Duodenal mucosa (tissue), 2 donors: ENCODE results near the gene PTPRN2.
"Not testable (repeated sequence)": the region's sequence is repeated elsewhere in the genome, so short reads cannot be mapped to it uniquely, and the experiment has no call there.

ENCODE experiments used
- H3K27ac ChIP-seq: one replicate; pipeline ENCODE4 v1.7.0; 2013; ENCODE audit warnings: low read depth, low read length
- H3K27me3 ChIP-seq, 2 donors: one replicate each; pipeline ENCODE4 v1.7.0; 2013; ENCODE audit warnings: low read length in 2 of 2, control low read depth in 1 of 2; ENCODE audit not compliant: insufficient read depth in 2 of 2, control insufficient read depth in 1 of 2
- H3K36me3 ChIP-seq, 2 donors: one replicate each; pipeline ENCODE4 v1.7.0; 2013; ENCODE audit warnings: low read length in 2 of 2, control low read depth in 1 of 2; ENCODE audit not compliant: insufficient read depth in 2 of 2, control insufficient read depth in 1 of 2
- H3K4me1 ChIP-seq, 2 donors: one replicate each; pipeline ENCODE4 v1.7.0; 2013; ENCODE audit warnings: low read length in 2 of 2, control low read depth in 1 of 2; ENCODE audit not compliant: insufficient read depth in 2 of 2, control insufficient read depth in 1 of 2
- H3K4me3 ChIP-seq, 2 donors: one replicate each; pipeline ENCODE4 v1.7.0; 2013; ENCODE audit warnings: low read length in 2 of 2, low read depth in 1 of 2
- H3K9ac ChIP-seq, 2 donors: one replicate each; pipeline ENCODE4 v1.7.0; 2013; ENCODE audit warnings: low read length in 2 of 2, low read depth in 1 of 2
- H3K9me3 ChIP-seq, 2 donors: one replicate each; pipeline ENCODE4 v1.7.0; 2013; ENCODE audit warnings: low read length in 2 of 2, control low read depth in 1 of 2; ENCODE audit not compliant: control insufficient read depth in 1 of 2

The PTPRN2 gene

GRCh38 chr7:158273756-158274342 lies 313.8 kb downstream of the PTPRN2 start:
- not testable (repeated sequence) for H3K9ac ChIP-seq, H3K36me3 ChIP-seq, H3K9me3 ChIP-seq, H3K27me3 ChIP-seq, H3K27ac ChIP-seq, H3K4me3 ChIP-seq, H3K4me1 ChIP-seq

GRCh38 chr7:158273138-158273651 lies 314.4 kb downstream of the PTPRN2 start:
- Histone ChIP-seq H3K4me1 (peaks cover 8 to 11% of the 10 kb centered on the region in 2 donors), H3K9ac (no peak overlapping the region), H3K9me3 (no peaks in the 10 kb centered on the region), H3K36me3 (no peaks in the 10 kb centered on the region), H3K4me3 (no peak overlapping the region), H3K27me3 (no peaks in the 10 kb centered on the region), H3K27ac (no peak overlapping the region)

GRCh38 chr7:158272509-158273137 lies 315.0 kb downstream of the PTPRN2 start:
- no peak overlapping the region for H3K27ac ChIP-seq
- no peaks in the 10 kb centered on the region for H3K9me3 ChIP-seq
- H3K27me3 ChIP-seq = no peaks in the 10 kb centered on the region
- no peak overlapping the region for H3K9ac ChIP-seq
- H3K4me1 ChIP-seq = peaks cover 12 to 15% of the 10 kb centered on the region in 2 donors
- no peaks in the 10 kb centered on the region for H3K36me3 ChIP-seq
- no peak overlapping the region for H3K4me3 ChIP-seq

GRCh38 chr7:158272091-158272490 lies 315.5 kb downstream of the PTPRN2 start:
- Histone ChIP-seq H3K9me3 (no peaks in the 10 kb centered on the region), H3K9ac (no peak overlapping the region), H3K27ac (no peak overlapping the region)

GRCh38 chr7:158271646-158272045 lies 316.0 kb downstream of the PTPRN2 start:
- Histone ChIP-seq H3K9me3 (no peaks in the 10 kb centered on the region), H3K27me3 (no peaks in the 10 kb centered on the region), H3K27ac (no peak overlapping the region), H3K4me1 (peaks cover 18 to 23% of the 10 kb centered on the region in 2 donors), H3K36me3 (no peaks in the 10 kb centered on the region), H3K9ac (no peak overlapping the region), H3K4me3 (no peak overlapping the region)

More at GRCh38 chr7:158272091-158272490, 315.5 kb downstream of the PTPRN2 start:
- H3K4me3 ChIP-seq = no peak overlapping the region
- no peaks in the 10 kb centered on the region for H3K27me3 ChIP-seq
- no peaks in the 10 kb centered on the region for H3K36me3 ChIP-seq
- H3K4me1 ChIP-seq = peaks cover 16 to 20% of the 10 kb centered on the region in 2 donors

- Histone ChIP-seq H3K9ac (no peak overlapping the region), H3K27me3 (no peaks in the 10 kb centered on the region), H3K4me1 (peaks cover 20 to 24% of the 10 kb centered on the region in 2 donors), H3K4me3 (no peak overlapping the region), H3K36me3 (no peaks in the 10 kb centered on the region), H3K27ac (no peak overlapping the region), H3K9me3 (no peaks in the 10 kb centered on the region)
Observed at GRCh38 chr7:158270856-158271413, 316.7 kb downstream of the PTPRN2 start.

DNA sequence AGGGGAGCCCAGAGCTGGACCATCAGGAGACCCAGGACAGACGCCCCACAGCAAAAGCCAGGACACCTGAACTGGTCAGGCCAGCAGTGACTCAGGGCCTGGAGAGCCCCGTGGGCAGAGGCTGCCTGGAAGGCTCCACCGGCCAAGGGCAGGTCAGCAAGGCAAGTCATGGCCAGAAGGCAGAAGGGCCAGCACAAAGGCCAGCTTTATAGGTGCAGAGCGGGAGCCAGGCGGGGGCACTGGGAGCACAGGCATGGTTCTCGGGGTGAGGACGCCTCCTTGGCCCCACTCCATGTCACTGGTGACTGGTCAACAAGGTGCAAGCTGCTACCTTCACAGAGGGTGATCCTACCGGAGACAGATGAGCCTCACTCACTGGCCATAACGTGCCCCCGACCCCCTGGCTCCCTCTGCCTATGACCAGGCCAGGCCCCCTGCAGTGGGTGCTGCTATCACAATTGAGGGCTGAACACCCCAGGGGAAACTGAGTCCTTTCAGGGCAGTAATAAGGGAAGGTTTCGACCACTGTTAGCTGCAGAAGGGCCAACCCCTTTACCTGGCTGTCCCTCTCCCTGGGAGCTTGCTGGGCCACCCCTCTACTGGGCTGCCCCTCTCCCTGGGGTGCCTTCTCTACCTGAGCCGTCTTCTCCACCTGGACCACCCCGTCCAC lies 317.4 kb downstream of the PTPRN2 start:
- Histone ChIP-seq H3K4me1 (peaks cover 24% of the 10 kb centered on the region in 2 donors), H3K4me3 (no peak overlapping the region), H3K27ac (no peak overlapping the region), H3K9me3 (no peaks in the 10 kb centered on the region), H3K9ac (no peak overlapping the region), H3K36me3 (no peaks in the 10 kb centered on the region), H3K27me3 (no peaks in the 10 kb centered on the region)

DNA sequence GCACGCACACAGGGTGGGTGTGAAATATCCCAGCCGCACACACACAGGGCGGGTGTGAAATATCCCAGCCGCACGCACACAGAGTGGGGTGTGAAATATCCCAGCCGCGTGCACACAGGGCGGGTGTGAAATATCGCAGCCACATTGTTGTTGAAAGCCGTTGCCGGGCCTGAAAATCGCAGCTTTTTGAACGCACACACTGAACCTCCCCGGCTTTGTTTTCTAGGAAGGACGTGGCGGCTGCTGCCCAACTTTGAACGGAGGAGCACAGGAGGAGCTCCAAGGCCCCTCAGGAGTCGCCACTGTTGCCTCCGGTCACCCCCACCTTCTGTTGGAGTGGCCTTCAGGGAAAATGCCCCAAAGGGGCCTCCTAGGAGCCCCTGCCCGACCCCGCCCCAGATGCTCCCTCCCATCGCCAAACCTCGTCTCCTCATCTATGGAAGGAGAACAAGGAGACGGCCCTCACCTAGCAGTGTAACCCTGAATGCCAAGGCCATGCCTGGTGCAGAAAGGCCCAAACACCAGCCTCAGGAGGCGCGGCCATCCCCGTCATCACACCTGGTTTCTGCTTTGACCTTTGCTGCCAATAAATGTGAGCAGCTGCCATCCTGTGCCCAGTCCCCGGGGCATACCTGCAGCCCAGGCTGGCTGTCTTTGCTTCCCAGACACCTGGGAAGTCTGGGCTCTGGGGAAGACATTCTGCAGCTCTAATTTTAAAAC lies 318.6 kb downstream of the PTPRN2 start:
- H3K4me3 ChIP-seq = no peak overlapping the region
- H3K4me1 ChIP-seq = peaks cover 37% of the 10 kb centered on the region in 2 donors
- no peaks in the 10 kb centered on the region for H3K27me3 ChIP-seq
- no peaks in the 10 kb centered on the region for H3K36me3 ChIP-seq
- no peak overlapping the region for H3K9ac ChIP-seq
- H3K27ac ChIP-seq = no peak overlapping the region
- H3K9me3 ChIP-seq = no peaks in the 10 kb centered on the region

DNA sequence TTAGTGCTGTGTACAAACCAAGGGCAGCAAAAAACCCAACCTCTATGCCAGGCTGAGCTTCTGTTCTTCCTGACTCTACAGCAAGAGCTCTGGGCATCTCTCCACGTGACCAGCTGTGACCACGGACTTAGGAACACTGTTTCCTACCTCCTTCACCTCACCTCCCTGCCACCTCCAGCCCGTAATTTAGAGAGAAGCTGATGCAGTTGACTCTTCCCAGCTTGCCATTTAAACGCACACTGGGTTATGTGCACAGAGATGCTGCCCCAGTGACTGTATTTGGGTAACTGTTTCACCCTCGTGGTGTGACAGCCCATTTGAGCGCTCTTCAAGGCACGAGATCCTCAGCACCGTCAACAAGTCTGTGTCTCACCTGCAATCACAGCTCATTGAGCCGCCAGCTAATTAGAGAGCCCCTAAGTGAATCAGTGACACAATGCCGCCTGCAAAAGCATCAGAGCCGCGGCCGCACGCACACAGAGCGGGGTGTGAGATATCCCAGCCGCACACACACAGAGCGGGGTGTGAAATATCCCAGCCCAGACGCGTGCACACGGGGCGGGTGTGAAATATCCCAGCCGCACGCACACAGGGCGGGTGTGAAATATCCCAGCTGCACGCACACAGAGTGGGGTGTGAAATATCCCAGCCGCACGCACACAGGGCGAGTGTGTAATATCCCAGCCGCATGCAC lies 319.7 kb downstream of the PTPRN2 start:
- Histone ChIP-seq H3K4me1 (peaks cover 44 to 48% of the 10 kb centered on the region in 2 donors), H3K9ac (no peak overlapping the region), H3K27me3 (no peaks in the 10 kb centered on the region), H3K9me3 (peaks cover 0 to 3% of the 10 kb centered on the region in 2 donors), H3K36me3 (no peaks in the 10 kb centered on the region), H3K27ac (no peak overlapping the region), H3K4me3 (no peak overlapping the region)
